H1 (cell line): ENCODE data around the gene RFK. TPM values are rescaled to one million over a fixed set of nuclear protein-coding genes. Genes with fewer than 3 reads are reported as not detected.

Experiments
- CTCF ChIA-PET: fragments of 300-600 bp; sonication (Branson Sonifier 250); formaldehyde crosslinking; loops from one replicate; lab custom pipeline; 2021; ENCODE audit not compliant: partially characterized antibody; lab: Charles Lee
- POLR2A ChIA-PET: fragments of 300-600 bp; sonication (Branson Sonifier 250); formaldehyde crosslinking; loops from one replicate; lab custom pipeline; 2021; ENCODE audit warnings: inconsistent platforms; ENCODE audit not compliant: partially characterized antibody; lab: Charles Lee
- DNase-seq, 2 experiments: peaks; one replicate each; pipeline versions ENCODE4 v3.0.0 to v3.0.0-alpha.2; 2010 to 2022; ENCODE audit warnings: low spot score in 2 of 2, low read depth in 1 of 2, mixed read lengths in 1 of 2
- FAIRE-seq: peaks from 2 replicates; lab custom pipeline; 2011; peaks lifted over from hg19 to GRCh38; lab: Jason Lieb, UNC
- H2AFZ ChIP-seq: 2 replicates; pipeline ENCODE4 v1.8.1; 2012; ENCODE audit warnings: low read length, inconsistent platforms
- H2AK5ac ChIP-seq: 2 replicates; pipeline ENCODE4 v1.6.1; 2013; ENCODE audit warnings: low read depth, low read length
- H2BK120ac ChIP-seq: replicated peaks from 2 replicates; pipeline ENCODE3; 2013; ENCODE audit warnings: low read depth, low read length, inconsistent platforms
- H2BK12ac ChIP-seq: 2 replicates; pipeline ENCODE4 v1.6.1; 2013; ENCODE audit warnings: low read depth, low read length
- H2BK15ac ChIP-seq: 2 replicates; pipeline ENCODE4 v1.6.1; 2013; ENCODE audit warnings: low read length
- H2BK20ac ChIP-seq: 2 replicates; pipeline ENCODE4 v1.6.1; 2013; ENCODE audit warnings: low read length
- H2BK5ac ChIP-seq: 2 replicates; pipeline ENCODE4 v1.6.1; 2013; ENCODE audit warnings: low read depth, low read length
- H3K14ac ChIP-seq: 2 replicates; pipeline ENCODE4 v1.6.1; 2013; ENCODE audit warnings: inconsistent platforms; ENCODE audit not compliant: insufficient read length
- H3K18ac ChIP-seq: 2 replicates; pipeline ENCODE4 v1.6.1; 2013; ENCODE audit warnings: low read length; ENCODE audit errors: extremely low read depth
- H3K23ac ChIP-seq: 2 replicates; pipeline ENCODE4 v1.6.1; 2013; ENCODE audit warnings: inconsistent platforms; ENCODE audit not compliant: insufficient read length
- H3K23me2 ChIP-seq: 2 replicates; pipeline ENCODE4 v1.6.1; 2013; ENCODE audit warnings: low read depth, low read length
- H3K27ac ChIP-seq: 2 replicates; pipeline ENCODE4 v1.6.1; 2011; ENCODE audit warnings: low read depth, low read length, inconsistent platforms
- H3K27me3 ChIP-seq, 4 experiments: replicated peaks in 1 of 4; 1 replicate in 1 of 4; 2 replicates in 3 of 4; pipeline versions ENCODE4 v1.6.1 to v1.8.1; 2011 to 2013; ENCODE audit warnings: low read length in 3 of 4, mild to moderate bottlenecking in 3 of 4, inconsistent platforms in 2 of 4, mixed read lengths in 2 of 4, moderate library complexity in 1 of 4; ENCODE audit not compliant: control insufficient read depth in 3 of 4, insufficient read depth in 3 of 4; ENCODE audit errors: extremely low read depth in 1 of 4
- H3K36me3 ChIP-seq, 4 experiments: 2 replicates each; pipeline versions ENCODE4 v1.6.1 to v1.8.1; 2011 to 2013; ENCODE audit warnings: mild to moderate bottlenecking in 4 of 4, low read length in 3 of 4, moderate library complexity in 2 of 4, control low read depth in 1 of 4, inconsistent platforms in 1 of 4; ENCODE audit not compliant: insufficient read depth in 4 of 4, control insufficient read depth in 2 of 4
- H3K4ac ChIP-seq: replicated peaks from 2 replicates; pipeline ENCODE3; 2013; ENCODE audit warnings: low read length, low read depth, mixed read lengths, inconsistent platforms; ENCODE audit not compliant: insufficient read length
- H3K4me1 ChIP-seq, 4 experiments: replicated peaks in 1 of 4; 1 replicate in 1 of 4; 2 replicates in 3 of 4; pipeline versions ENCODE4 v1.6.1 to v1.8.1; 2011 to 2013; ENCODE audit warnings: low read length in 3 of 4, inconsistent platforms in 2 of 4, mixed read lengths in 1 of 4; ENCODE audit not compliant: insufficient read depth in 4 of 4, control insufficient read depth in 3 of 4
- H3K4me2 ChIP-seq, 2 experiments: 2 replicates each; pipeline versions ENCODE4 v1.6.1 to v1.8.1; 2011 to 2013; ENCODE audit warnings: low read depth in 2 of 2, low read length in 2 of 2, control low read depth in 1 of 2, inconsistent platforms in 1 of 2, mild to moderate bottlenecking in 1 of 2; ENCODE audit not compliant: insufficient read depth in 1 of 2
- H3K4me3 ChIP-seq, 4 experiments: fragments of 200-600, 300-600 bp in 1 of 4; sonication (generic), shearing (Covaris generic), sonication (Bioruptor Twin) in 1 of 4; 2 replicates each; pipeline versions ENCODE4 v1.5.1 to v1.8.1; 2011 to 2016; ENCODE audit warnings: low read length in 4 of 4, low read depth in 3 of 4, control low read depth in 2 of 4, inconsistent platforms in 2 of 4, mild to moderate bottlenecking in 2 of 4, mixed read lengths in 1 of 4, moderate library complexity in 1 of 4; ENCODE audit not compliant: insufficient read depth in 2 of 4; ENCODE audit errors: extremely low read depth in 1 of 4
- H3K56ac ChIP-seq: replicated peaks from 2 replicates; pipeline ENCODE3; 2013; ENCODE audit warnings: low read depth, mild to moderate bottlenecking, mixed read lengths, low read length, inconsistent platforms; ENCODE audit not compliant: insufficient read length
- H3K79me1 ChIP-seq: 2 replicates; pipeline ENCODE4 v1.6.1; 2013; ENCODE audit warnings: low read depth, low read length, control low read depth
- H3K79me2 ChIP-seq, 2 experiments: 2 replicates each; pipeline versions ENCODE4 v1.6.1 to v1.8.1; 2012 to 2013; ENCODE audit warnings: low read length in 2 of 2, mild to moderate bottlenecking in 2 of 2, inconsistent platforms in 1 of 2; ENCODE audit not compliant: insufficient read depth in 2 of 2, control insufficient read depth in 1 of 2
- H3K9ac ChIP-seq, 4 experiments: replicated peaks in 1 of 4; 1 replicate in 1 of 4; 2 replicates in 3 of 4; pipeline versions ENCODE4 v1.6.1 to v1.8.1; 2011 to 2013; ENCODE audit warnings: low read depth in 3 of 4, low read length in 3 of 4, control low read depth in 2 of 4, mild to moderate bottlenecking in 2 of 4, moderate library complexity in 2 of 4, inconsistent platforms in 1 of 4; ENCODE audit errors: extremely low read depth in 1 of 4
- H3K9me3 ChIP-seq, 2 experiments: 2 replicates each; pipeline versions ENCODE4 v1.6.1 to v1.8.1; 2012 to 2013; ENCODE audit warnings: mild to moderate bottlenecking in 2 of 2, moderate library complexity in 2 of 2, control low read depth in 1 of 2, inconsistent platforms in 1 of 2, low read depth in 1 of 2, low read length in 1 of 2, mixed read lengths in 1 of 2; ENCODE audit not compliant: insufficient read depth in 2 of 2
- H4K20me1 ChIP-seq, 2 experiments: replicated peaks in 1 of 2; 2 replicates each; pipeline versions ENCODE3 to v1.8.1; 2011 to 2013; ENCODE audit warnings: inconsistent platforms in 2 of 2, low read length in 2 of 2, mild to moderate bottlenecking in 1 of 2; ENCODE audit not compliant: insufficient read depth in 2 of 2, control insufficient read depth in 1 of 2
- H4K5ac ChIP-seq: 2 replicates; pipeline ENCODE4 v1.6.1; 2013; ENCODE audit warnings: low read length, low read depth, mixed read lengths, inconsistent platforms; ENCODE audit not compliant: insufficient read length
- H4K8ac ChIP-seq: 2 replicates; pipeline ENCODE4 v1.8.0; 2013; ENCODE audit warnings: mild to moderate bottlenecking, moderate library complexity, low read length, inconsistent platforms; ENCODE audit not compliant: insufficient read depth; ENCODE audit errors: extremely low read depth
- H4K91ac ChIP-seq: replicated peaks from 2 replicates; pipeline ENCODE3; 2013; ENCODE audit warnings: low read length, mixed read lengths, inconsistent platforms; ENCODE audit not compliant: insufficient read length
- CEBPB ChIP-seq: IDR thresholded peaks from 2 replicates; pipeline ENCODE4 v1.6.1; 2012; ENCODE audit warnings: low read depth, low read length
- FOSL1 ChIP-seq: IDR thresholded peaks from 2 replicates; pipeline ENCODE4 v1.6.1; 2011; ENCODE audit warnings: mild to moderate bottlenecking, low read depth, low read length, moderate library complexity; ENCODE audit not compliant: insufficient read depth
- HDAC6 ChIP-seq: IDR thresholded peaks from one replicate; pipeline ENCODE4 v1.7.1; 2012; ENCODE audit warnings: low read depth, mild to moderate bottlenecking, inconsistent platforms, low read length, moderate library complexity
- NRF1 ChIP-seq: IDR thresholded peaks from 2 replicates; pipeline ENCODE4 v1.6.1; 2011; ENCODE audit warnings: mild to moderate bottlenecking, low read depth, low read length, improper control_type of control experiment
- RNF2 ChIP-seq: fragments of 200-900, 300-1000 bp; sonication (generic); IDR thresholded peaks from 2 replicates; pipeline ENCODE4 v1.7.1; 2016; ENCODE audit warnings: borderline replicate concordance, low read depth, mild to moderate bottlenecking, antibody characterized with exemption, low read length; ENCODE audit not compliant: poor library complexity, severe bottlenecking; ENCODE audit errors: missing control alignments
- SIN3A ChIP-seq, 2 experiments: IDR thresholded peaks in 1 of 2; conservative IDR thresholded peaks in 1 of 2; 2 replicates each; pipeline ENCODE4 v1.6.1; 2011 to 2012; ENCODE audit warnings: low read length in 2 of 2, improper control_type of control experiment in 1 of 2, low read depth in 1 of 2, mild to moderate bottlenecking in 1 of 2
- SIRT6 ChIP-seq: IDR thresholded peaks from one replicate; pipeline ENCODE4 v1.7.1; 2012; ENCODE audit warnings: low read length, inconsistent platforms
- ZNF274 ChIP-seq: IDR thresholded peaks from 2 replicates; pipeline ENCODE4 v1.7.0; 2012; ENCODE audit warnings: low read length, borderline replicate concordance; ENCODE audit errors: extremely low read depth
- WGBS, 2 experiments: shearing (Covaris generic) in 1 of 2; methylation state at CpG; one replicate each; pipeline versions ENCODE4 v1.1.6 to v1.1.7; 2013 to 2015; ENCODE audit warnings: low lambda C conversion rate in 2 of 2, mixed read lengths in 2 of 2, inconsistent platforms in 1 of 2, low coverage in 1 of 2, missing lambda C conversion rate in 1 of 2; ENCODE audit not compliant: insufficient replicate concordance in 2 of 2, insufficient coverage in 1 of 2, insufficient read length in 1 of 2; ENCODE audit errors: extremely low coverage in 1 of 2, missing lambda C conversion rate in 1 of 2; 5-methylcytosine and 5-hydroxymethylcytosine counted together
- polyA plus RNA-seq, 7 experiments: library from polyadenylated mRNA; depleted of rRNA in 3 of 7; stranded (reverse) in 5 of 7; unstranded in 2 of 7; fragments of >200 nt in 5 of 7; fragments of 200-250 nt in 2 of 7; gene quantifications; 1 replicate in 5 of 7; 2 replicates in 1 of 7; 4 replicates in 1 of 7; pipeline versions ENCODE4 v1.2.1 to v1.2.3, GENCODE V29; 2011 to 2013; ENCODE audit warnings: missing spikeins in 2 of 7, mixed read lengths in 2 of 7
- total RNA-seq: library from RNA; stranded (reverse); fragmentation: NEBNext Ultra II Directional; extraction: Animal tissue kit (Norgen Biotek cat#: 25700); gene quantifications from 2 replicates; pipeline ENCODE4 v1.2.1, GENCODE V29; 2021
- TF ChIP-seq, protein P1 (sequence below): IDR thresholded peaks from 2 replicates; pipeline ENCODE4 v1.6.1; 2011; ENCODE audit warnings: low read length, improper control_type of control experiment
- TF ChIP-seq, protein P2 (sequence below): IDR thresholded peaks from 2 replicates; pipeline ENCODE4 v1.6.1; 2012; ENCODE audit warnings: inconsistent platforms

RFK gene
- total and polyA plus RNA-seq, 2 of the 8 experiments (the other 6 are each of a cell fraction or from before 2014, with no cell fraction given): 4.3 to 10.6 TPM

GRCh38 chr9:76396144-76396543 lies 1.9 kb upstream of the RFK start:
- Histone ChIP-seq H3K23me2 (peaks cover 9% of the 10 kb centered on the region), H3K79me2 (peaks cover 0 to 13% of the 10 kb centered on the region in 2 experiments; a peak in 2 of 4 replicates), H4K5ac (no peak overlapping the region), H3K18ac (no peak overlapping the region), H2BK15ac (no peak overlapping the region), H3K4me2 (no peak overlapping the region), H4K20me1 (no peaks in the 10 kb centered on the region), H4K8ac (no peak overlapping the region), H2BK5ac (no peak overlapping the region), H3K4me3 (no peak overlapping the region), H3K36me3 (peaks cover 0 to 11% (median under 1%) of the 10 kb centered on the region in 4 experiments; a peak in 3 of 8 replicates), H3K23ac (no peak overlapping the region), H3K9me3 (peaks cover 0 to 4% of the 10 kb centered on the region in 2 experiments; a peak in 1 of 4 replicates), H3K27me3 (no peaks in the 10 kb centered on the region), H3K56ac (no peak overlapping the region), H3K27ac (no peak overlapping the region), H2AFZ (no peak overlapping the region), H3K4me1 (no peaks in the 10 kb centered on the region), H2BK120ac (no peak overlapping the region), H3K4ac (no peak overlapping the region), H3K79me1 (no peaks in the 10 kb centered on the region), H2BK20ac (no peak overlapping the region), H3K9ac (no peak overlapping the region), H2AK5ac (no peak overlapping the region), H3K14ac (no peak overlapping the region), H4K91ac (no peak overlapping the region), H2BK12ac (no peak overlapping the region)
- no peak for FAIRE-seq
- WGBS, 2 experiments: 81% methylated on average over 6 of the region's 6 CpGs; no CpG with 5 or more reads in 1 of the 2 experiments
- DNase-seq: no peak
- CTCF ChIA-PET: interaction anchor here (0.9 to 1.5 kb wide), 3 partner anchors 9 to 262 kb away, joined by 3 to 6 read pairs (median 5); no protein-coding TSS in a partner anchor
- POLR2A ChIA-PET: no interaction called here
- TF ChIP-seq RNF2 (no peak), NRF1 (no peak), CEBPB (no peak), HDAC6 (no peak), ZNF274 (no peak), SIRT6 (no peak), FOSL1 (no peak), SIN3A (conservative IDR thresholded peaks at IDR 0.05 in 1 of 2, IDR thresholded peaks at IDR 0.05 in 1 of 2; ENCODE audit: low read depth in 1 of 2, low read length in 2 of 2) (no peak)
- TF ChIP-seq, protein P1, sequence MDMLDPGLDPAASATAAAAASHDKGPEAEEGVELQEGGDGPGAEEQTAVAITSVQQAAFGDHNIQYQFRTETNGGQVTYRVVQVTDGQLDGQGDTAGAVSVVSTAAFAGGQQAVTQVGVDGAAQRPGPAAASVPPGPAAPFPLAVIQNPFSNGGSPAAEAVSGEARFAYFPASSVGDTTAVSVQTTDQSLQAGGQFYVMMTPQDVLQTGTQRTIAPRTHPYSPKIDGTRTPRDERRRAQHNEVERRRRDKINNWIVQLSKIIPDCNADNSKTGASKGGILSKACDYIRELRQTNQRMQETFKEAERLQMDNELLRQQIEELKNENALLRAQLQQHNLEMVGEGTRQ: no peak
- TF ChIP-seq, protein P2, sequence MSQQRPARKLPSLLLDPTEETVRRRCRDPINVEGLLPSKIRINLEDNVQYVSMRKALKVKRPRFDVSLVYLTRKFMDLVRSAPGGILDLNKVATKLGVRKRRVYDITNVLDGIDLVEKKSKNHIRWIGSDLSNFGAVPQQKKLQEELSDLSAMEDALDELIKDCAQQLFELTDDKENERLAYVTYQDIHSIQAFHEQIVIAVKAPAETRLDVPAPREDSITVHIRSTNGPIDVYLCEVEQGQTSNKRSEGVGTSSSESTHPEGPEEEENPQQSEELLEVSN: no peak
